Spleen (tissue), 11 donors: ENCODE data around the gene TMEM125. TPM values are rescaled to one million over a fixed set of nuclear protein-coding genes. Genes with fewer than 3 reads are reported as not detected.

Source experiments
- DNase-seq: peaks from one replicate; pipeline ENCODE4 v3.0.0-alpha.2; 2020
- H3K27ac ChIP-seq, 8 donors: fragments of 200-600 bp; sonication (generic) in 7 of 8; 1 replicate in 4 of 8; 2 replicates in 4 of 8; pipeline versions ENCODE4 v1.5.0 to v1.8.0; 2016 to 2021; ENCODE audit warnings: inconsistent platforms in 4 of 8, mild to moderate bottlenecking in 4 of 8, moderate library complexity in 1 of 8
- H3K27me3 ChIP-seq, 7 donors: fragments of 200-600 bp; sonication (generic) in 6 of 7; replicated peaks in 1 of 7; 1 replicate in 4 of 7; 2 replicates in 3 of 7; pipeline versions ENCODE4 v1.5.0 to v1.8.0; 2016 to 2021; ENCODE audit warnings: inconsistent platforms in 3 of 7, mild to moderate bottlenecking in 1 of 7
- H3K36me3 ChIP-seq, 6 donors: fragments of 200-600 bp; sonication (generic) in 5 of 6; 1 replicate in 4 of 6; 2 replicates in 2 of 6; pipeline versions ENCODE4 v1.5.0 to v1.8.0; 2016 to 2021; ENCODE audit warnings: inconsistent platforms in 2 of 6
- H3K4me1 ChIP-seq, 6 donors: fragments of 200-600 bp; sonication (generic) in 5 of 6; 1 replicate in 3 of 6; 2 replicates in 3 of 6; pipeline versions ENCODE4 v1.5.0 to v1.8.0; 2016 to 2021; ENCODE audit warnings: inconsistent platforms in 3 of 6
- H3K4me3 ChIP-seq, 8 donors: fragments of 200-600 bp; sonication (generic) in 7 of 8; 1 replicate in 4 of 8; 2 replicates in 4 of 8; pipeline versions ENCODE4 v1.5.0 to v1.8.0; 2016 to 2021; ENCODE audit warnings: inconsistent platforms in 4 of 8, mild to moderate bottlenecking in 4 of 8, moderate library complexity in 2 of 8
- H3K9me3 ChIP-seq, 8 donors: fragments of 200-600 bp; sonication (generic) in 7 of 8; 1 replicate in 4 of 8; 2 replicates in 4 of 8; pipeline versions ENCODE4 v1.5.0 to v1.8.0; 2016 to 2021; ENCODE audit warnings: inconsistent platforms in 4 of 8
- POLR2A ChIP-seq, 3 donors: fragments of 450-650 bp; IDR thresholded peaks; one replicate each; pipeline ENCODE4 v1.5.1; 2017; ENCODE audit warnings: antibody characterized with exemption in 3 of 3, mild to moderate bottlenecking in 1 of 3
- POLR2AphosphoS5 ChIP-seq, 3 donors: sonication (generic); formaldehyde crosslinking; IDR thresholded peaks; one replicate each; pipeline ENCODE4 v1.5.1; 2017; ENCODE audit warnings: antibody characterized with exemption in 3 of 3
- WGBS, 5 donors: extraction: QIAGEN DNeasy Blood & Tissue Kit in 3 of 5; methylation state at CpG; one replicate each; pipeline versions ENCODE4 v1.1.5 to v1.1.7; 2013 to 2018; 5-methylcytosine and 5-hydroxymethylcytosine counted together
- intact Hi-C: fragments of 100-400 bp; cut with DNase I; formaldehyde crosslinking; loops from one replicate; pipeline ENCODE4 v1.15.0; 2023; ENCODE audit warnings: low total_unique reads
- polyA plus RNA-seq, 3 donors: library from polyadenylated mRNA; stranded (reverse); fragments of 200-250 nt; gene quantifications; one replicate each; pipeline ENCODE4 v1.2.1, GENCODE V29; 2013
- total RNA-seq, 7 donors: library from RNA; depleted of rRNA in 3 of 7; stranded (reverse); fragments of >200 nt in 3 of 7; fragmentation: NEBNext Ultra II Directional in 4 of 7; extraction: Animal tissue kit (Norgen Biotek cat#: 25700) in 4 of 7; gene quantifications; one replicate each; pipeline versions ENCODE4 v1.1.0 to v1.2.1, GENCODE V29; 2016 to 2021
- TF ChIP-seq, protein P1 (sequence below), 11 experiments: fragments of 200-600 bp in 7 of 11; fragments of 450-650 bp in 4 of 11; sonication (generic) in 4 of 11; IDR thresholded peaks in 8 of 11; conservative IDR thresholded peaks in 3 of 11; 1 replicate in 7 of 11; 2 replicates in 4 of 11; pipeline versions ENCODE4 v1.4.0 to v1.8.0; 2016 to 2021; ENCODE audit warnings: antibody characterized with exemption in 11 of 11, inconsistent platforms in 4 of 11, mild to moderate bottlenecking in 1 of 11
- donor health status: healthy with polysubstance abuse.
- donor health status: DM: no; HTN: no; CAD: no; lungs with moderate emphysema.
- donor health status: DM: no; HTN: no; CAD: no.
- donor health status: Bipolar disorder and iron deficiency.
- donor health status: healthy.
- donor health status: DM: no; HTN: no; CAD: no.
- donor health status: DM: yes; HTN: yes; CAD: no.

Gene TMEM125
- total and polyA plus RNA-seq, 10 donors: 0.05 to 0.06 TPM; not detected in 8

DNA sequence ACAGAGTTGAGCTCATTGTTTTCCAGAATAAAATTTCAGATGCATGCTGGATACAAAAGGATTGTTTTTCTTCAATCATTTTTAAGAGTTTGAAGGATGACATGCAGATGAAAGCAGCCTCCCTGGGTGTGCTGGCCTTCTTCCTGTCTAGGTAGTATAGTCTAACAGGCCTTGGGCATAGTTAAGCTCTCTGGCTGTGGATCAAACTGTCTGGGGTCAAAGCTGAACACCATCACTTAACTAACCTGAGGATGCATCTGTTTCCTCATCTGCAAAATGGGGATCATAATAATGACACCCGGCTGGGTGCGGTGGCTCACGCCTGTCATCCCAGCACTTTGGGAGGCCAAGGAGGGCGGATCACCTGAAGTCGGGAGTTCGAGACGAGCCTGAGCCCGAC is 25.0 kb downstream of the TMEM125 start:
- peak overlapping the region in 6 of 8 donors; percentile 43 to 74 (median 61) for H3K27ac ChIP-seq
- intact Hi-C loops: no loop called here
- H3K27me3 ChIP-seq: no peaks in the 10 kb centered on the region
- 58 to 87% (median 79%) methylated on average over 8 of the region's 8 CpGs for WGBS, 5 donors
- TF ChIP-seq POLR2AphosphoS5 (IDR thresholded peaks at IDR 0.05) (no peak), POLR2A (IDR thresholded peaks at IDR 0.05) (no peak)
- TF ChIP-seq, protein P1, sequence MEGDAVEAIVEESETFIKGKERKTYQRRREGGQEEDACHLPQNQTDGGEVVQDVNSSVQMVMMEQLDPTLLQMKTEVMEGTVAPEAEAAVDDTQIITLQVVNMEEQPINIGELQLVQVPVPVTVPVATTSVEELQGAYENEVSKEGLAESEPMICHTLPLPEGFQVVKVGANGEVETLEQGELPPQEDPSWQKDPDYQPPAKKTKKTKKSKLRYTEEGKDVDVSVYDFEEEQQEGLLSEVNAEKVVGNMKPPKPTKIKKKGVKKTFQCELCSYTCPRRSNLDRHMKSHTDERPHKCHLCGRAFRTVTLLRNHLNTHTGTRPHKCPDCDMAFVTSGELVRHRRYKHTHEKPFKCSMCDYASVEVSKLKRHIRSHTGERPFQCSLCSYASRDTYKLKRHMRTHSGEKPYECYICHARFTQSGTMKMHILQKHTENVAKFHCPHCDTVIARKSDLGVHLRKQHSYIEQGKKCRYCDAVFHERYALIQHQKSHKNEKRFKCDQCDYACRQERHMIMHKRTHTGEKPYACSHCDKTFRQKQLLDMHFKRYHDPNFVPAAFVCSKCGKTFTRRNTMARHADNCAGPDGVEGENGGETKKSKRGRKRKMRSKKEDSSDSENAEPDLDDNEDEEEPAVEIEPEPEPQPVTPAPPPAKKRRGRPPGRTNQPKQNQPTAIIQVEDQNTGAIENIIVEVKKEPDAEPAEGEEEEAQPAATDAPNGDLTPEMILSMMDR (IDR thresholded peaks at IDR 0.05 in 8 of 11, conservative IDR thresholded peaks at IDR 0.05 in 3 of 11): no peak
- no peak overlapping the region for H3K4me3 ChIP-seq
- no peaks in the 10 kb centered on the region for H3K36me3 ChIP-seq
- H3K4me1 ChIP-seq: peaks cover 0 to 22% (median 16%) of the 10 kb centered on the region in 6 donors
- H3K9me3 ChIP-seq: no peaks in the 10 kb centered on the region
- no peak for DNase-seq

DNA sequence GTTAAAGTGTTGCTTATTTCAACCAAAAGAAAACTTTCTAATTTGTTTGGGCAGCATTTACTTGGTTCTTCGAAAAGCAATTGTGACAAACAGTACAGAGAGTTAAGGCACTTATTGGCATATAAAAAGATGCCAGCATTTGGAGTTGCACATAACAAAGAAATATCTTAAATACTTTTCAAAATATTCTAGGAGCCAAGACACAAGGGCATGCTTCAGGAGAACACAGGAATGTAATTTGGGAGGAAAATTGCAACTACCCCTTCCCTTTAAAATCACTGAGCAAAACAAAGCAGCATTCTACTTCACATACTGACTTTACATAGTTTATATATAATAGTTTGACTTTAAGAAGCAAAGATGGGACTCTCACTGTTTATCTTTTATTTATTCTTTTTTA is 26.4 kb downstream of the TMEM125 start:
- 66 to 84% (median 69%) methylated on average over 1 of the region's 1 CpG for WGBS, 5 donors
- H3K36me3 ChIP-seq: no peaks in the 10 kb centered on the region
- TF ChIP-seq POLR2AphosphoS5 (IDR thresholded peaks at IDR 0.05) (no peak), POLR2A (IDR thresholded peaks at IDR 0.05) (no peak)
- TF ChIP-seq, protein P1 (IDR thresholded peaks at IDR 0.05 in 8 of 11, conservative IDR thresholded peaks at IDR 0.05 in 3 of 11): no peak
- peak overlapping the region in 7 of 8 donors; percentile 36 to 74 (median 61) for H3K27ac ChIP-seq
- DNase-seq: no peak
- H3K4me3 ChIP-seq: no peak overlapping the region
- intact Hi-C loops: no loop called here
- peaks cover 0 to 32% (median 17%) of the 10 kb centered on the region in 6 donors for H3K4me1 ChIP-seq
- no peaks in the 10 kb centered on the region for H3K9me3 ChIP-seq
- no peaks in the 10 kb centered on the region for H3K27me3 ChIP-seq

DNA sequence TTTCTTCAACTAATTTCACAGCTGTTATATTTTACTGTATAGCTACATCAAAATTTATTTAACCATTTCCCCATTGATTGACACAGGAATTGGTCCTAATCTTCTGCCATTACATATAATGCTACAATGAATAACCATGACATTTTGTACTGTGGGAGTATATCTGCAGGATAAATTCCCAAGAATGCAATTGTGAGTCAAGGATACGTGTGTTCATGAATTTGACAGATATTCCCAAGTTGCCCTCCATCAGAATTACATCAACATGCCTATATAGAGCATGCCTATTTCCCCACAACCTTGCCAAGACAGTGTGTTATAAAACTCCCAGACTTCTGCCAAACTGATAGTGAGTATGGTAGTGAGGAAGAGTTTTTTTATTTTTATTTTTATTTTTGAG is 28.3 kb downstream of the TMEM125 start:
- Histone ChIP-seq H3K27ac (no peak overlapping the region), H3K36me3 (no peaks in the 10 kb centered on the region), H3K9me3 (no peaks in the 10 kb centered on the region), H3K4me3 (no peak overlapping the region), H3K4me1 (peaks cover 0 to 46% (median 22%) of the 10 kb centered on the region in 6 donors), H3K27me3 (no peaks in the 10 kb centered on the region)
- WGBS, 5 donors: 82 to 94% (median 85%) methylated on average over 1 of the region's 1 CpG
- no peak for DNase-seq
- TF ChIP-seq POLR2AphosphoS5 (IDR thresholded peaks at IDR 0.05): no peak
- no peak for TF ChIP-seq POLR2A (IDR thresholded peaks at IDR 0.05)
- TF ChIP-seq, protein P1 (IDR thresholded peaks at IDR 0.05 in 8 of 11, conservative IDR thresholded peaks at IDR 0.05 in 3 of 11): no peak
- intact Hi-C loops: no loop called here

DNA sequence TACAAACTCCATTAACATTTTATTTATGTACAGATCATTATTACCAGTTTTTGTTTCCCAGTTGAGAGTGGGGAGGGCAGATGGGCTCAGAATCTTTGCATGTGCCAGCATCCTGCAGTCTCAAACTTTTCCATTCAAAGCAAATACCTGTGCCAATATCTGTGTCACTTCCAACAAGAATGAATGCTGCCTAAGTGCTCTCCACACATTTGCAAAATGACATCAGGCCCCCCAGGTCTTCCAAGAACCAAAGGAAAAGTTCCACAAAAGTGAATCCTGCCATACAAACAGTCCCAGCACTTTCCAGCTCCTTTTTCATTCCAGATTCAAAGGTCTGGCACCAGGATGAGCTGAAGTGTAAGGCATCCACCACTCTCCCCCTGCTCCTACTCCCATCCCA is 29.3 kb downstream of the TMEM125 start:
- peak overlapping the region in 3 of 8 donors; percentile 70 to 80 (median 79) for H3K27ac ChIP-seq
- H3K36me3 ChIP-seq: no peaks in the 10 kb centered on the region
- TF ChIP-seq POLR2AphosphoS5 (IDR thresholded peaks at IDR 0.05) (no peak), POLR2A (IDR thresholded peaks at IDR 0.05) (no peak)
- TF ChIP-seq, protein P1 (IDR thresholded peaks at IDR 0.05 in 8 of 11, conservative IDR thresholded peaks at IDR 0.05 in 3 of 11): no peak
- H3K4me1 ChIP-seq: peaks cover 0 to 56% (median 29%) of the 10 kb centered on the region in 6 donors
- H3K4me3 ChIP-seq: no peak overlapping the region
- H3K27me3 ChIP-seq: no peaks in the 10 kb centered on the region
- no peak for DNase-seq
- intact Hi-C loops: no loop called here
- no peaks in the 10 kb centered on the region for H3K9me3 ChIP-seq
